Memory B cell (primary cell): Measurements from ENCODE around the gene UNC80.
A peak's percentile ranks its signal among the peaks of the same experiment; 100 is the strongest.

Experiments
- ATAC-seq: fragments of 150-1000 bp; cut with Tn5 transposase; 2 replicates; pipeline ENCODE4 v1.10.0; 2021; ENCODE audit warnings: low read depth, mild to moderate bottlenecking, moderate library complexity
- DNase-seq, 2 donors: peaks; one replicate each; pipeline ENCODE4 v3.0.0; 2022; ENCODE audit warnings: low spot score in 2 of 2
- H3K27ac Mint-ChIP-seq: one replicate; pipeline ENCODE4 v1.8.0; 2022; ENCODE audit warnings: mild to moderate bottlenecking, moderate library complexity, mixed read lengths
- H3K27me3 Mint-ChIP-seq: one replicate; pipeline ENCODE4 v1.8.0; 2022; ENCODE audit warnings: mixed read lengths
- H3K36me3 Mint-ChIP-seq: one replicate; pipeline ENCODE4 v1.8.0; 2022; ENCODE audit warnings: mild to moderate bottlenecking, mixed read lengths
- H3K4me1 Mint-ChIP-seq: one replicate; pipeline ENCODE4 v1.8.0; 2022; ENCODE audit warnings: mixed read lengths
- H3K4me3 Mint-ChIP-seq: one replicate; pipeline ENCODE4 v1.8.0; 2022; ENCODE audit warnings: mild to moderate bottlenecking, moderate library complexity, mixed read lengths
- H3K9me3 Mint-ChIP-seq: one replicate; pipeline ENCODE4 v1.8.0; 2022; ENCODE audit warnings: mixed read lengths

The UNC80 gene

GRCh38 chr2:209771474-209772289 is at the start of gene UNC80:
Gene UNC80 (plus strand): TSS chr2:209771832. CDS start chr2:209772073, 241 bp downstream.
- H3K27me3 Mint-ChIP-seq = peaks cover 10% of the 10 kb centered on the region
- H3K36me3 Mint-ChIP-seq = no peaks in the 10 kb centered on the region
- peak within 1 kb of the TSS; percentile 21 for H3K4me3 Mint-ChIP-seq
- H3K9me3 Mint-ChIP-seq = no peaks in the 10 kb centered on the region
- H3K27ac Mint-ChIP-seq = no peak within 1 kb of the TSS
- no peaks in the 10 kb centered on the region for H3K4me1 Mint-ChIP-seq
- ATAC-seq (no peak), DNase-seq (peak in 1 of 2 donors; percentile 12)

DNA sequence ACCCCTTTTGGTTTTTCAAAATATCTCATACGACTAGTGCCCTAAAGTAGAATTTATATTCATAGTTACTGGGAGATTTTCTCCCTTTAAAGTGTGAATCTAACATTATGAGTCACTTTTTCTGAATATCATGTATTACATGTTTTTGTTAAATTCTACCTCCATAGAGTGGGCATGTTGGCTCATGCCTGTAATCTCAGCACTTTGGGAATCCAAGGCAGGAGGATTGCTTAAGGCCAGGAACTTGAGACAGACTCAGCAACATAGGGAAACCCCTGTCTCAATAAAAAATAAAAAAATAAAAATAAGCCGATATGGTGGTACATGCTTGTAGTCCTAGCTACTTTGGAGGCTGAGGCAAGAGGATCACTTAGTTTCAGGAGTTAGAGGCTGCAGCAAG is 45.3 kb upstream of the UNC80 start:
- no peak overlapping the region for H3K27ac Mint-ChIP-seq
- H3K4me3 Mint-ChIP-seq = no peak overlapping the region
- H3K9me3 Mint-ChIP-seq = no peaks in the 10 kb centered on the region
- no peaks in the 10 kb centered on the region for H3K36me3 Mint-ChIP-seq
- ATAC-seq (no peak), DNase-seq (no peak)
- H3K4me1 Mint-ChIP-seq = no peaks in the 10 kb centered on the region
- H3K27me3 Mint-ChIP-seq = no peaks in the 10 kb centered on the region

DNA sequence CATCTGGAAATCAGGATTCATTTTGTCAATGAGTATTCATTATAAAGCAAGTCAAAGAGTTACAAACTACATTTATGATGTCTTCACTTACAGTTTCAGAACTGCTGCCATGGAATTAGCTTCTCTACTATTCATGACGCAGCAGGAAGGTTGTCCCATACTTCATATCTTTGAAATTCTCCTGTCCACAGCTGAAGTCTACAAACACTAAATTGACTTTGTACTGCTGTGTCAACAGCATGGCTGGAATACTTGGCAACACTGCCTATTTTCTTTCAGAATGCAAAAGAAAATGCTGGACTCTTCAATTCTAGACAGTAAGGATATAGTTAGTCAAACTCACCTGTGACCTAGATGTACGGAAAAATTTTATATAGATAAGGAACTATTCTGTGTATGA is 44.6 kb upstream of the UNC80 start:
- Mint-ChIP-seq H3K9me3 (no peaks in the 10 kb centered on the region), H3K27ac (no peak overlapping the region), H3K27me3 (no peaks in the 10 kb centered on the region), H3K36me3 (no peaks in the 10 kb centered on the region), H3K4me1 (no peaks in the 10 kb centered on the region), H3K4me3 (no peak overlapping the region)
- DNase-seq (no peak), ATAC-seq (no peak)

GRCh38 chr2:209734805-209735204 is 36.8 kb upstream of the UNC80 start:
- no peak for DNase-seq
- Mint-ChIP-seq H3K4me1 (no peaks in the 10 kb centered on the region), H3K9me3 (no peaks in the 10 kb centered on the region), H3K36me3 (no peaks in the 10 kb centered on the region), H3K27ac (no peak overlapping the region), H3K27me3 (no peaks in the 10 kb centered on the region), H3K4me3 (no peak overlapping the region)
- no peak for ATAC-seq

DNA sequence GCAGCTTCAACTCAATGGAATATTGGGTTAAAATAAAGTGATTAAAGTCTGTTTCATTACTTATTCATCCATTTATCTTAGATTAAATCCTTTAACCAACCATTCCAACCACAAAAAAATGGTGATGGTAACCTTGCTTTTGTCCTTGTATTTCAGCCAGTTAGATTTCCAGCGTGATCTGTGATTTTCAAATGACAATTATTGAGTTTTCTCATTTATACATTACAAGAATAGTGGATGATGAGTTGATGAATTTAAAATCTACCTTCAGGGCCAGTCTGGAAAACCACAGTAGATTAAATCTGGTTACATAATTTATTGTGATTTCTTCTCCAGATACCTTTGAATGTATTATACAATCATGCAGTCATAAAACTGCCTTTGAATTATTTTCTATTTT is 29.7 kb upstream of the UNC80 start:
- peaks cover 5% of the 10 kb centered on the region for H3K9me3 Mint-ChIP-seq
- H3K27ac Mint-ChIP-seq = no peak overlapping the region
- no peak overlapping the region for H3K4me3 Mint-ChIP-seq
- no peaks in the 10 kb centered on the region for H3K27me3 Mint-ChIP-seq
- DNase-seq (no peak), ATAC-seq (no peak)
- no peaks in the 10 kb centered on the region for H3K36me3 Mint-ChIP-seq
- peaks cover 2% of the 10 kb centered on the region for H3K4me1 Mint-ChIP-seq

DNA sequence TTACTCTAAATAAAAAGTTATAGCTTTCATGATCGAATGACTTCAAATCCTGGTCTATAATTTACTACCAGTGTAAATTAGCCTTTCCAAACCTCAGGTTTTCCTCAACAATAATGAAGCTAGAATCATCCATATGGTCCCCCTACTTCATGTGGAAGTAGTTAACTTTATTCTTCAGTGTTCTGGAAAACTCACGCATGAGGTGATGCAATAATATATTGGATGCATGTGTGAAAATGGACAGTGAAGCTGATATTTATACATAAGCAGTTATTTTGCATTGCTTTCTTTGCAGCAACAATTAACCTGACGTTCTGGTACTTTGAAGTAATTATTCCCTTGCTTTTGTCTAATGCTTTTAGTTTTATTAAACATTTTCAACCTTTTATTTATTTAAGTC is 18.6 kb upstream of the UNC80 start:
- H3K4me1 Mint-ChIP-seq = no peaks in the 10 kb centered on the region
- no peak overlapping the region for H3K27ac Mint-ChIP-seq
- DNase-seq = no peak
- no peak overlapping the region for H3K4me3 Mint-ChIP-seq
- peaks cover 4% of the 10 kb centered on the region for H3K27me3 Mint-ChIP-seq
- no peaks in the 10 kb centered on the region for H3K9me3 Mint-ChIP-seq
- no peaks in the 10 kb centered on the region for H3K36me3 Mint-ChIP-seq
- ATAC-seq = no peak

- ATAC-seq (no peak), DNase-seq (no peak)
- H3K36me3 Mint-ChIP-seq = no peaks in the 10 kb centered on the region
- no peaks in the 10 kb centered on the region for H3K9me3 Mint-ChIP-seq
- no peak overlapping the region for H3K4me3 Mint-ChIP-seq
- H3K27ac Mint-ChIP-seq = no peak overlapping the region
- H3K4me1 Mint-ChIP-seq = no peaks in the 10 kb centered on the region
- peaks cover 4% of the 10 kb centered on the region for H3K27me3 Mint-ChIP-seq
These were observed 14.5 kb upstream of the UNC80 start for GRCh38 chr2:209757163-209757562.

DNA sequence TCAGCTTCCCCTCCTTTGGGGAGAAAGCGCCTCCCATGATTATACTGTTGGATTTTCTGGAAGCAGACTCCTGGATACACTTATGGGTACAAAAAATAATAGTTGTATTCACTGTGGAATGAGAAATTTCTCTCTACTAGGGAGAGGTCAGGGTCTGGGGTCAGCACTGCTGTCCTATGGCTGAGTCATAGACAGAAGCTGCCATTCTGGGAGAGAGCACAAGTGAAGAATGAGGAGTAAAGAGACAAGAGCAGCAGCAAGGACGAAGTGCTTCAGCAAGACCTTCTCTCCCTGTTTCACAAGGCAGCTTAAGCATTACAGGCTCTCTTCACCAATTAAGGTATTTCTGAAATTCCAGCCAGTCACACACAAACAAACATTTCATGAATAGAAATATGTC is 10.1 kb upstream of the UNC80 start:
- H3K27ac Mint-ChIP-seq = no peak overlapping the region
- ATAC-seq (no peak), DNase-seq (no peak)
- H3K4me1 Mint-ChIP-seq = no peaks in the 10 kb centered on the region
- no peaks in the 10 kb centered on the region for H3K36me3 Mint-ChIP-seq
- H3K4me3 Mint-ChIP-seq = no peak overlapping the region
- no peaks in the 10 kb centered on the region for H3K27me3 Mint-ChIP-seq
- H3K9me3 Mint-ChIP-seq = no peaks in the 10 kb centered on the region

GRCh38 chr2:209762563-209762962 is 9.1 kb upstream of the UNC80 start:
- Mint-ChIP-seq H3K4me1 (no peaks in the 10 kb centered on the region), H3K9me3 (no peaks in the 10 kb centered on the region), H3K36me3 (no peaks in the 10 kb centered on the region), H3K4me3 (no peak overlapping the region), H3K27ac (no peak overlapping the region), H3K27me3 (no peaks in the 10 kb centered on the region)
- DNase-seq (no peak), ATAC-seq (no peak)

DNA sequence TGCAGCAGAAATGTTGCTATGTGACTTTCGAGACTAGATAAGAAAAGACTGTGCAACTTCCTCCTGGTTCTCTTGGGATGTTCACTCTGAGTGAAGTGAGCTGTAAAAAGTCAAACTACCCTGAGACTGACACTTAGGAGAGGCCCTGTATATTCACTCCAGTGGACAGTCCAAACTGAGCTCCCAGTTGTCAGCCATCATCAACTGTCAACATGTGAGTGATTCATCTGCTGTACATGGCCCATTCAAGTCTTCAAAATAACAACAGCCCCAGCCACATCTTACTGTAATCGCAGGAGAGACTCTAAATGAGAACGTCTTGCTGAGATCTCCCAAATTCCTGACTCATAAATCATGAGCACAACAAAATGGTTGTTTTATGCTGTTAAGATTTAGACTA is 8.5 kb upstream of the UNC80 start:
- H3K4me3 Mint-ChIP-seq = no peak overlapping the region
- H3K4me1 Mint-ChIP-seq = no peaks in the 10 kb centered on the region
- DNase-seq = no peak
- no peak overlapping the region for H3K27ac Mint-ChIP-seq
- no peaks in the 10 kb centered on the region for H3K9me3 Mint-ChIP-seq
- H3K27me3 Mint-ChIP-seq = no peaks in the 10 kb centered on the region
- no peaks in the 10 kb centered on the region for H3K36me3 Mint-ChIP-seq
- ATAC-seq = no peak

GRCh38 chr2:209766613-209767012 is 5.0 kb upstream of the UNC80 start:
- H3K27me3 Mint-ChIP-seq = peaks cover 5% of the 10 kb centered on the region
- no peak overlapping the region for H3K4me3 Mint-ChIP-seq
- H3K4me1 Mint-ChIP-seq = no peaks in the 10 kb centered on the region
- DNase-seq (no peak), ATAC-seq (no peak)
- no peak overlapping the region for H3K27ac Mint-ChIP-seq
- no peaks in the 10 kb centered on the region for H3K9me3 Mint-ChIP-seq
- no peaks in the 10 kb centered on the region for H3K36me3 Mint-ChIP-seq

GRCh38 chr2:209767316-209767715 is 4.3 kb upstream of the UNC80 start:
- ATAC-seq (no peak), DNase-seq (no peak)
- H3K4me3 Mint-ChIP-seq = no peak overlapping the region
- H3K27ac Mint-ChIP-seq = no peak overlapping the region
- no peaks in the 10 kb centered on the region for H3K36me3 Mint-ChIP-seq
- no peaks in the 10 kb centered on the region for H3K4me1 Mint-ChIP-seq
- peaks cover 5% of the 10 kb centered on the region for H3K27me3 Mint-ChIP-seq
- H3K9me3 Mint-ChIP-seq = no peaks in the 10 kb centered on the region

DNA sequence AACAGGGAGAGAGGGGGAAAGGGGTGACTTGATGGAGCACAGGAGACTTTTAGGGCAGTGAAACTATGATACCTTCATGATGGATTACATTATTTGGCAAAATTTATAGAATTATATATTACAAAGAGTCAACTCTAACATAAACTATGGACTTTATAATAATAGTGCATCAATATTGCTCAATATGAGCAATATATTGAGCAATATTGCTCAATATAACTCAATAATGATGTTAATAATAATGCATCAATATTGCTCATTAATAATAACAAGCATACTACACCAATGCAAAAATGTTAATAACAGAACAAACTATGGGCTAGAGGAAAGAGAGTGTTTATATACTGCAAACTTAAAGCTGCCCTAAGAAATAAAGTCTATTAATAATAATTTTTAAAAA is 3.1 kb upstream of the UNC80 start:
- DNase-seq (no peak), ATAC-seq (no peak)
- no peaks in the 10 kb centered on the region for H3K4me1 Mint-ChIP-seq
- no peak overlapping the region for H3K27ac Mint-ChIP-seq
- no peak overlapping the region for H3K4me3 Mint-ChIP-seq
- no peaks in the 10 kb centered on the region for H3K36me3 Mint-ChIP-seq
- H3K9me3 Mint-ChIP-seq = no peaks in the 10 kb centered on the region
- H3K27me3 Mint-ChIP-seq = peaks cover 9% of the 10 kb centered on the region

DNA sequence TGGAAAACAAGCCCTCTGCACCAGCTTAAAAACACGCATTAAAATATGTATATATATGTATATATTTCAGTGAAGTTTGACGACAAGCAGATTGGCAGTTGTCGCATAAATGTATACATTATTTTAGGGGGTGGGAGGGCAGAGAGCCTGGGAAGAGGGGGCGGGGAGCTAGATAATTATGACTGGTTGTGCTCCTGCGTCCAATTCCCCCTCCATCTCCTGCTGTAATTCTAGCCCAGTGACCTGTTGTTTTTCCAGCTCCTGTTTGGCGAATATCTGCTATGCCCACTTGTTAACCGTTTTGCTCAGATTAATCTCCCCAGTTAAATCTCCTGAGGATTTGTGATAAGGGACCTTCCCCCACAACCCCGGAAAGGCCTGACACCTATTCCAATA is 656 bp downstream of the UNC80 start:
- Mint-ChIP-seq H3K27me3 (peaks cover 12% of the 10 kb centered on the region), H3K4me3 (no peak overlapping the region), H3K4me1 (no peaks in the 10 kb centered on the region), H3K27ac (no peak overlapping the region), H3K9me3 (no peaks in the 10 kb centered on the region), H3K36me3 (no peaks in the 10 kb centered on the region)
- DNase-seq (no peak), ATAC-seq (no peak)

GRCh38 chr2:209773377-209773776 is 1.7 kb downstream of the UNC80 start:
- ATAC-seq = no peak
- DNase-seq = no peak
- Mint-ChIP-seq H3K27me3 (peaks cover 16% of the 10 kb centered on the region), H3K27ac (no peak overlapping the region), H3K4me1 (no peaks in the 10 kb centered on the region), H3K4me3 (no peak overlapping the region), H3K36me3 (no peaks in the 10 kb centered on the region), H3K9me3 (no peaks in the 10 kb centered on the region)
